Suprapubic skin (tissue), 3 donors: ENCODE measurements around the gene AP5S1.

ENCODE experiments used
- POLR2AphosphoS5 ChIP-seq, 3 donors: sonication (generic); formaldehyde crosslinking; IDR thresholded peaks; one replicate each; pipeline ENCODE4 v1.6.1; 2017; ENCODE audit warnings: antibody characterized with exemption in 3 of 3
- TF ChIP-seq, protein P1 (sequence below), 2 donors: fragments of 200-600 bp in 1 of 2; fragments of 450-650 bp in 1 of 2; sonication (generic) in 1 of 2; IDR thresholded peaks; one replicate each; pipeline ENCODE4 v1.5.1; 2016 to 2019; ENCODE audit warnings: antibody characterized with exemption in 2 of 2, mild to moderate bottlenecking in 1 of 2, moderate library complexity in 1 of 2

DNA sequence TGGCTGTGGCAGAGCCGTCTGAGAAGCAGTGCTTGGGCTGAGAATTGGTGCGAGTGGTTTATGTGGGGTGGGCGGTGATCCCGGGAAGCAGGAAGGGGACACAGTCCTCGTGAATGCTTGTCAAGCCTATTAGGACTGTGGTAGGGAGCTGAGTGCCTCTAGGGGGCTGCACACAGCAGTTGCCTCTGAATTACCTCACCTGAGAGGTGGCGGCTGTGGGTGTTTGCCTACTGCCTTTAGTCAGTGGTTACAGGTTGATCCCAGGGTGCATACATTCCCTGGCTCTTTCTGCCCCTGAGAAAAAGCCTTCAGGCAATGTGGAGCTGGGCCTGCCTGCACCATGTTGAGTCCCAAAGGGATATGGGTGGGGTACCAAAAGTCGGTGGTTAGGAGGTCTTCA is 5.2 kb downstream of the AP5S1 start:
- TF ChIP-seq, protein P1, sequence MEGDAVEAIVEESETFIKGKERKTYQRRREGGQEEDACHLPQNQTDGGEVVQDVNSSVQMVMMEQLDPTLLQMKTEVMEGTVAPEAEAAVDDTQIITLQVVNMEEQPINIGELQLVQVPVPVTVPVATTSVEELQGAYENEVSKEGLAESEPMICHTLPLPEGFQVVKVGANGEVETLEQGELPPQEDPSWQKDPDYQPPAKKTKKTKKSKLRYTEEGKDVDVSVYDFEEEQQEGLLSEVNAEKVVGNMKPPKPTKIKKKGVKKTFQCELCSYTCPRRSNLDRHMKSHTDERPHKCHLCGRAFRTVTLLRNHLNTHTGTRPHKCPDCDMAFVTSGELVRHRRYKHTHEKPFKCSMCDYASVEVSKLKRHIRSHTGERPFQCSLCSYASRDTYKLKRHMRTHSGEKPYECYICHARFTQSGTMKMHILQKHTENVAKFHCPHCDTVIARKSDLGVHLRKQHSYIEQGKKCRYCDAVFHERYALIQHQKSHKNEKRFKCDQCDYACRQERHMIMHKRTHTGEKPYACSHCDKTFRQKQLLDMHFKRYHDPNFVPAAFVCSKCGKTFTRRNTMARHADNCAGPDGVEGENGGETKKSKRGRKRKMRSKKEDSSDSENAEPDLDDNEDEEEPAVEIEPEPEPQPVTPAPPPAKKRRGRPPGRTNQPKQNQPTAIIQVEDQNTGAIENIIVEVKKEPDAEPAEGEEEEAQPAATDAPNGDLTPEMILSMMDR (IDR thresholded peaks at IDR 0.05): no peak
- TF ChIP-seq POLR2AphosphoS5 (IDR thresholded peaks at IDR 0.05): no peak
